DMS53 treated with DMSO at 0.1 percent for 48 hours (cell line): ENCODE results near the gene KRTAP10-8.
"Not testable (repeated sequence)": the region's sequence is repeated elsewhere in the genome, so short reads cannot be mapped to it uniquely, and the experiment has no call there.

Experiments used
- DNase-seq: peaks from one replicate; lab custom pipeline; 2025; ENCODE audit not compliant: unreplicated experiment; lab: John Stamatoyannopoulos, UW

Gene KRTAP10-8, protein sequence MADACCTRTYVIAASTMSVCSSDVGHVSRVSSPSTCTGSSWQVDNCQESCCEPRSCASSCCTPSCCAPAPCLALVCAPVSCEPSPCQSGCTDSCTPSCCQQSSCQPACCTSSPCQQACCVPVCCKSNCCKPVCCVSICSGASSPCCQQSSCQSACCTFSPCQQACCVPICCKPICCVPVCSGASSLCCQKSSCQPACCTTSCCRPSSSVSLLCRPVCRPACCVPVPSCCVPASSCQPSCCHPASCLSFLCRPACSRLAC

DNA sequence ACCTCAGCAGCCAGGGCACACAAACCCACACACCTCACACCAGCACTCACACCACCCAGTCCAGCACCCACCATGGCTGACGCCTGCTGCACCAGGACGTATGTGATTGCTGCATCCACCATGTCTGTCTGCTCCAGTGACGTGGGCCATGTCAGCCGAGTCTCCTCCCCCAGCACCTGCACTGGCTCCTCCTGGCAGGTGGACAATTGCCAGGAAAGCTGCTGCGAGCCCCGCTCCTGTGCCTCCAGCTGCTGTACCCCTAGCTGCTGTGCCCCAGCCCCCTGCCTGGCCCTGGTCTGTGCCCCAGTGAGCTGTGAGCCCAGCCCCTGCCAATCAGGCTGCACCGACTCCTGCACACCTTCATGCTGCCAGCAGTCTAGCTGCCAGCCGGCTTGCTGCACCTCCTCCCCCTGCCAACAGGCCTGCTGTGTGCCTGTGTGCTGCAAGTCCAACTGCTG, at the start of gene KRTAP10-8:
Gene KRTAP10-8, plus strand, starts transcription at position 51 of the 458 bp plus-strand sequence. Its CDS starts 22 bp downstream, at position 73.
- no peak for DNase-seq

DNA sequence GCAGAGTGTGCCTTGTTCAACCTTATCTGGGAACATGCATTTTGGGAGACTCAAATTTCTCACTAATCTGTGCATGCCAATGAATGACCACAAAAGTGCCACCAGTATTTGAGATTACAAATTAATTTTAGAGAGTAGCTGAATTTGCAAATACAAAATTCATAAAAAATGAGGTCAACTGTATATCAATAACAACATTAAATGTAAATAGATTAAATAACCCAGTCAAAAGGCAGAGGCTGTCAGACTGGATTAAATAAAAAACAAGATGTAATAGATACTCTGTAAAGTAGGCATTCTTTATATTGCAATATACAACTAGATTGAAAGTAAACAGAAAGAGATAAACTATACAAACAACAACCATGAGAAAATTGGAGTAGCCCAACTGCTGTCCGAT, 47.8 kb upstream of the KRTAP10-8 start:
- no peak for DNase-seq

DNA sequence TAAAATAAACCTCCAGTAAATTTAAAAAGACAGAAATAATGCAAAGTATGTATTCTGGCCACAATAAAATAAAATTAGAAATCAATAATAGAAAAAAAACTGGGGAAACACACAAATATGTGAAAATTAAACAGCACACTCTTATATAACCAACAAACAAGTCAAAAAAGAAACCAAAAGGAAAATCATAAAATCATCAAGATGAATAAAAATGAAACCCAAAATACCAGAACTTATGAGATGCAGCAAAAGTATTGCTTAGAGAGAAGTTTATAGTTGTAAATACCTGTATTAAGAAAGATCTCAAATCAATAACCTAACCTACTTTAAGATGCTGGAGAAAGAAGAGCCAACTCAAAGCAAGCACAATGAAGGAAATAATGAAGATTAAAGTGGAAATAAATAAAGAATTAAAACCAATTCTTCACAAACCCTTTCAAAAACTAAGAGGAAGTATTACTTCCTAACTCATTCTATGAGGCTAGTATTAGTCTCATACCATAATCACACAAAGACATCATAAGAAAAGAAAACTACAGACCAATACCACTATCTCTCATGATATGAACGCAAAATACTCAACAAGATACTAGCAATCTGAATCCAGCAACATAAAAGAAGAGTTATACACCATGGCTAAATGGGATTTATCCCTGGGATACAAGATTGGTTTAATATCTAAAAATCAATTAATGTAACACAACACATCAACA, 46.8 kb upstream of the KRTAP10-8 start:
- DNase-seq, result no peak

DNA sequence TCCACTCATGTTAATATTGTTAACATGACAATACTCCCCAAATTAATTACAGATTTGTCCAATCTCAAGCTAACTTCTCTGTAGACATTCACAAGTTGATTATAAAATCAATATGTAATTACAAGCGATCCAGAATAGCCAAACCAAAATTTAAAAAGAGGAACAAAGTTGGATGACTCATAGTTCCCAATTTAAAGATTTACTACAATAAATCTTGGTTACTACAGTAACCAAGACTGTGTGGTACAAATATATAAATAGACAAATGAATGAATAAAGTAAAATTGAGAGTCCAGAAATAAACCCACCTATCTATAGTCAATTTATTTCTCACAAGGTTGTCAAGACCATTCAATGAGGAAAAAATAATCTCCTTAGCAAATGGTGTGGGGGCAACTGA, 45.5 kb upstream of the KRTAP10-8 start:
- no peak for DNase-seq

DNA sequence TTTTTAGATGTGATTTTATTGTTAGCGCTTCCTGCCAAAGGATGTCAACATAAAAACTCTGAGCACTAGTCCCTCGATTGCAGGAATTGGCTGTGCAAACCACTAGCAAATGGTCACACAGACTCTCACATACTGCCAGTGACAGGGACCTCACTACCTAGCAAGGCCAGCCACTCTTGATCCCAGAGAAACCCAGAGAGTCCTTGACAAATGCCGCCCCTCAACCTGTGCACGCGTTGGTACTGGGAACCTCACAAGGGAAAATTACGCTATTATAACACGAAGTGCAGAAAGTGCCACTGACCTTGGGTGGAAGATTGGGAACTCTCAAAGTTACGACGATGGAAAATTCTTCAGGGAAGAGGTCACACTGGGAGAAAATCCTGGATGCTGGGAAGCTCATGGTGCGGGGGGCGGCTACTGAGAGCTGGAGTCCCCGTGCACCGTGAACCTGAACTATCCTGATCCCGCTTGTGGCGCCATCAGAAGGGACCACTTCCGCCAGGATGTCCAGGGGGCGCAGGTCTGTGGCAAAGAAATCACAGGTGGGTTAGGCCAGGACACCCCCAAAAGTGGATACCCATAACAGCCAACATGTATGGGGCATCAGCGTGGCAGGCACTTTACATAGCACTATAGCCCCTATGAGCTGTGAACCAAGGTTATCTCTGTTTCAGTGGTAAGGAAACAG, 44.3 kb upstream of the KRTAP10-8 start:
- no peak for DNase-seq

DNA sequence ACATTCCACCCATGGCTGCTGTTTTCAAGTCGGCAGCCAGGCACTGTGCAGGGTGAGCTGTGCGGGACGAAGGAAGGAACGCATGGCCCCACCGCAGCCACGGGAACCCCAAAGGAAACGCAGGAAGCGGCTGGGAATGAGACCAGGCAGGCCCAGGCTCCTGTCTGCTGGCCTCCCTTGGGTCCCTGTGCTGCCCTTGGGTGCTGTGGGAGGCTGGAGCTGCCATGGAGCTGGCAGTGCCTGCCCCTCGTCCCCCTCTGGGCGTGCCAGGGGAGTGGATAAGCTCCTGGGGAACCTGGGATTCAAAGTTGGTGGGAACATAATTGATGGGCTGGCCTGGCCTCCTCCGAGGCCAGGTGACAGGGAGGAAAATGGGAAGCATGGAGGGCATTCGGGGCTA, 43.6 kb upstream of the KRTAP10-8 start:
- no peak for DNase-seq

DNA sequence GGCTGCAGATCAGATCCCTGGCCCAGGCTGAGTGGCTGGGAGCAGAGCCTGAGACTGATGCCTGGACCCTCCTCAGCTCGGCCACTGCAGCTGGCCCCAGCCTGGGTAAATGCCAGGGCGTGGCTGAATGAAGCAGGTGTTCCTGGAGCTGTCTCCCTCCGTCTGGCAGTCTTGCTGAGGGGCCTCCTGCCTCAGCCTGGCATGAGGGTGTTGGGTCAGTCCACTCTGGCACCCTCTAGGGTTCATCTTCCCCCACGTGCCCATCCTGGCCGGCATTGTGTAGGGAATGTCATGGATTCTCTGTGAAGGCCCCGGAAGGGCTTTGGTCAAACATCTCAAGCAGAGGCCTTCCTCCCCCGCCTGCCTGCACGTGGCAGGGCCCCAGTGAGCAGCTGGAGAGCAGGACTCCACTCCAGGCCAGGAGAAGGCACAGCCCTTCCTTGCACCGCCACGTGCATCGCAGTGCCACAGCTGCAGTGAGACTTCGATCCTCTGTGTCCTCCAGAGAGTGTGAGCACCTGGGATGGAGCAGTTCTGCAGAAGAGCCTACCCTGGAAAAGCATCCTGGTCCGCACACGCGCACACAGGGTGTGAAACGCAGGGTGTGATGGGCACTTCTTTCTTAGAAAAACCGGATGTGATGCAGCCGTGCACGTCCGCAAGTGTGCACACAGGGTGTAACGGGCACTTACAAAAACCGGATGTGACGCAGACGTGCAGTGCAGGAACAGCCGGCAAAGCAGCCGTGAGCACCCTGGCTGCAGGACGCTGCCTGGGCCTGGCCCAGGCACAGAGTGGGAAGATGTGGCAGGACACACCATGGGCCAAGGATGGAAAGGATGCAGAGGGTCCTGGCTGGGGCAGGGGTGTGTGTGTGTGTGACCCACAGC, 43.0 kb upstream of the KRTAP10-8 start:
- DNase-seq, result no peak

DNA sequence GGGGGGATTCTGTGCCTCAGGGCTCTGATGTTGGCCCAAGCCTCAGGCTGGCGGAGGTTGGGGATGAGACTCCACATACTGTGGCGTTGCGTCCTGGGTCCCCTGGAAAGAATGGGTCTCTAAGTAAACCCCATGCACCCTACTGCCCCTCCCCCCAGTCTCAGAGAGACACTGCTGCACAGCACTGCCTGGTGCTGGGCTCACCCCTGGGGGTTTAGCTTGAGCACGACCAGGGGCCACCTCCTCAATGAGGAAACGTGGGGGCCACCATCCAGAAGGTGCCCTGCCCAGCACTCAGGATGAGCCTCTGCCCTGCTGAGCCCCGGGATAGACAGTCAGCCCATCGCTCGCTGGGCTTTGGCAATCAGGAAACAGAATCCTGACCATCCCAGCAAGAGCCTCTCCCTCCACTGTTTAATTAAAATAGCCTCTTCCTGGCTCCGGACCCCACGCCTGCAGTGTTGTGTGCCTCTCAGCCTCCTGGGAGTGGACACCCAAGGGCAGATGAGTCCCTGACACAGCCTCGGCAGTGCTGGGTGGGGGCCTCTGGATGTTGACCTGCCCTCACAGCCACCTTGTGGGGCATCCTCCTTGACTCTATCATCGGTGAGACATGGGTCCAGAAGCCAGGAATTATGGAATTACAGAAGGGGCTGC, 41.9 kb upstream of the KRTAP10-8 start:
- no peak for DNase-seq

DNA sequence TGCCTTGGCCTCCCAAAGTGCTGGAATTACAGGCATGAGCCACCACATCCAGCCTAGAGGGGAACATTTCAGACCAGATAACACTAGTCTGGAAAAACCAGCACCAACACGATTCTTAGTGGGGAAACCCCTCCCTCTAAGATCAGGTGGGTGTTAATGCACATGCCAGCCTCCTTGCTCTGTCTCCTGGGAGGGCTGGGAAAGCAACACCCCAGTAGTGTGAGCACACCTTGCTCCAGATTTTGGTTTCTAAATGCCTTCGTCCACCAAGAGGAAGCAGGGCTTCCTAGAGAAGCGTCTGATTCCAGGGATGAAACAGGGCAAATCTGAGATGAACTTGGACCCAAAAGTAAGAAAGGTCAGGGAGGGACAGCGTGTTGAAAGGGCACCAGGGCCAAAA, 40.6 kb upstream of the KRTAP10-8 start:
- DNase-seq, result no peak

DNA sequence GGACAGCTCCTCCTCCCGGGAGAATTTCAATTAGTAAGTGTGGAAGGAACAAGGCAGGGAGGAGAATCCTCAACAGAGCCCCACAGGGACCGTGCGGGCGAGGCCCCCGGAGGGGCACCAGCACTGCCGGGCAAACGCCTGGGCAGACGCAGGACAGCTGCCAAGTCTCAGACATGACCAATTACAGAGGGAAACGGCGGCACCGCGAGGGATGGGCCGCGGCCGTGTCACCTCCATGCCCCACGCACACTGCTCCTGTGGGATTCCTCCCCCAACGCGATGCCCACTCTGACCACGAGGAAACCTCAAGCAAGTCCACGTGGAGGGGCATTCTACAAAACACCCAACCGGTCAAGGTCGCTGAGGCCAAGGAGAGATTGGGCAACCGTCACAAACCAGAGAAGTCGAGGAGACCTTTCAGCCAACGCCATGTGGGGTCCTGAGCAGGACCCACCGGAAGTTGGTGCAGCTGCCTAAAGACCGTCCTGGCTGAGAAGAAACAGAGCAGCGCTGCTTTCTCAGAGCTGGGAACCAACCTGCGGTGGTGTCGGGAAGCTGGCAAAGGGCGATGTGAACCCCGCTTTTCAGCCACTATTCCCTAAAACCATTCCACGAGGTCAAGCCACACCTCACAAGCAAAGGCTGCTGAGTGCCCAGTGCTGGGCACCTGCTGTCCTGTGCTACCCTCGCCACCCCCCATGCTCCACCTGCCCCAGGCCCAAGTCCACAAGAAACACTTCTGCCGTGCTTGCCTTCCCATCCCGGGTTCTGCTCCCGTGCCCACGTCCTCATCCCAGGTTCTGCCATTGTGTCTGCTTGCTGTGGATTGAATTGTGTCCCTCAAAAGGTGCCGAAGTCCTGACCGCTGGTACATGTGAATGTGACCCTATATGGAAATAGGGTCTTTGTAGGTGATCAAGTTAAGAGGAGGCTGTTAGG, 39.8 kb upstream of the KRTAP10-8 start:
- DNase-seq, result no peak

DNA sequence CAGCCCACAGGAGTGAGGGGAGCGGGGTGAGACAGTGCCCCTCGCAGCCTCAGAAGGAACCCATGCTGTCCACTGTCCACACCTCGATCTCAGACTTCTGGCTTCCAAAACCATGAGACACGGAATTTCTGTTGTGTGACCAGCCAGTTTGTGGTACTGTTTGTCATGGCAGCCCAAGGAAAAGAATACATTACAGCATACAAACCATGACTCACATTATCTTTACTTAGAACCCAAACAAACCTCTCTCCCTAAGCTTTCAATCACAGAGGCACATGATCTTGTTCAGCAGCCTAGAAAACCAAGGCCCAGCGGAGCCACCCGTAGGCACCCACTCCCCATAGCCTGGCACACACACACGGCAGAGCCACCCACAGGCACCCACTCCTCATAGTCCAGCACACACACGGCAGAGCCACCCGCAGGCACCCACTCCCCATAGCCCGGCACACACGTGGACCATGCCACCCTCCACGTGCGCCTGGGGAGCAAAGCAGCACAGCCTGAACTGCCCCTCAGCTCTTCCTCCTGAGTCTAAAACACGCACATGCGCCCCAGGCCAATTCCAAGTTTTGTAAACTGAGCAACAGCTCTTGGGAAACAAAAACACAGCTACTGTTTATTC, 38.8 kb upstream of the KRTAP10-8 start:
- DNase-seq, result peak; percentile 17

DNA sequence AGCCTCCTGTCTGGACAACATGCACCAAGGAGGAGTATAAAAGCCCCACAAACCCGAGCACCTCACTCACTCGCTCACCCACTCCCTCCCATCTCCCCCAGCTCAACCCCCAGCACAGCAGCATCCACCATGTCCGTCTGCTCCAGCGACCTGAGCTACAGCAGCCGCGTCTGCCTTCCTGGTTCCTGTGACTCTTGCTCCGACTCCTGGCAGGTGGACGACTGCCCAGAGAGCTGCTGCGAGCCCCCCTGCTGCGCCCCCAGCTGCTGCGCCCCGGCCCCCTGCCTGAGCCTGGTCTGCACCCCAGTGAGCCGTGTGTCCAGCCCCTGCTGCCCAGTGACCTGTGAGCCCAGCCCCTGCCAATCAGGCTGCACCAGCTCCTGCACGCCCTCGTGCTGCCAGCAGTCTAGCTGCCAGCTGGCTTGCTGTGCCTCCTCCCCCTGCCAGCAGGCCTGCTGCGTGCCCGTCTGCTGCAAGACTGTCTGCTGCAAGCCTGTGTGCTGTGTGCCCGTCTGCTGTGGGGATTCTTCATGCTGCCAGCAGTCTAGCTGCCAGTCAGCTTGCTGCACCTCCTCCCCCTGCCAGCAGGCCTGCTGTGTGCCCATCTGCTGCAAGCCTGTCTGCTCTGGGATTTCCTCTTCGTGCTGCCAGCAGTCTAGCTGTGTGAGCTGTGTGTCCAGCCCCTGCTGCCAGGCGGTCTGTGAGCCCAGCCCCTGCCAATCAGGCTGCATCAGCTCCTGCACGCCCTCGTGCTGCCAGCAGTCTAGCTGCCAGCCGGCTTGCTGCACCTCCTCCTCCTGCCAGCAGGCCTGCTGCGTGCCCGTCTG, 38.0 kb upstream of the KRTAP10-8 start, which contains the start of gene KRTAP10-4:
Gene KRTAP10-4, plus strand, starts transcription at position 100 of the 827 bp plus-strand sequence. Its CDS starts 30 bp downstream, at position 130.
- DNase-seq, result not testable (repeated sequence)

DNA sequence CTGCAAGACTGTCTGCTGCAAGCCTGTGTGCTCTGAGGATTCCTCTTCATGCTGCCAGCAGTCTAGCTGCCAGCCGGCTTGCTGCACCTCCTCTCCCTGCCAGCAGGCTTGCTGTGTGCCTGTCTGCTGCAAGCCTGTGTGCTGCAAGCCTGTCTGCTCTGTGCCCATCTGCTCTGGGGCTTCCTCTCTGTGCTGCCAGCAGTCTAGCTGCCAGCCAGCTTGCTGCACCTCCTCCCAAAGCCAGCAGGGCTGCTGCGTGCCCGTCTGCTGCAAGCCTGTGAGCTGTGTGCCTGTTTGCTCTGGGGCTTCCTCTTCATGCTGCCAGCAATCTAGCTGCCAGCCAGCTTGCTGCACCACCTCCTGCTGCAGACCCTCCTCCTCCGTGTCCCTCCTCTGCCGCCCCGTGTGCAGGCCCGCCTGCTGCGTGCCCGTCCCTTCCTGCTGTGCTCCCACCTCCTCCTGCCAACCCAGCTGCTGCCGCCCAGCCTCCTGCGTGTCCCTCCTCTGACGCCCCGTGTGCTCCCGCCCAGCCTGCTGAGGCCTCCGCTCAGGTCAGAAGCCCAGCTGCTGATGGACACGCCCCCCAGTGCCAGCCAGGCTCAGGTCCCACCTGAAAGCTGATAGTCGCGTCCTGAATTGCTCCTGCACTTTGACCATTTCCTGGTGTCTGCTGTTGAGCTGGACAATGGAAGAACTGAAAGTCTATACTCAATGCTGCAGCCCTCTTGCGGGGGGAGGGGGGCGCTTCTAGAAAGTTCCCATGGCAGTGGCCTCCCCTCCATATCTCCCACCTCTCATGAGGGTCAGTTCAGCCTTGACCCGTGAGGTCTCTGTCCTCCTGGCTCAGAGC, 37.2 kb upstream of the KRTAP10-8 start:
- peak; percentile 48 for DNase-seq

DNA sequence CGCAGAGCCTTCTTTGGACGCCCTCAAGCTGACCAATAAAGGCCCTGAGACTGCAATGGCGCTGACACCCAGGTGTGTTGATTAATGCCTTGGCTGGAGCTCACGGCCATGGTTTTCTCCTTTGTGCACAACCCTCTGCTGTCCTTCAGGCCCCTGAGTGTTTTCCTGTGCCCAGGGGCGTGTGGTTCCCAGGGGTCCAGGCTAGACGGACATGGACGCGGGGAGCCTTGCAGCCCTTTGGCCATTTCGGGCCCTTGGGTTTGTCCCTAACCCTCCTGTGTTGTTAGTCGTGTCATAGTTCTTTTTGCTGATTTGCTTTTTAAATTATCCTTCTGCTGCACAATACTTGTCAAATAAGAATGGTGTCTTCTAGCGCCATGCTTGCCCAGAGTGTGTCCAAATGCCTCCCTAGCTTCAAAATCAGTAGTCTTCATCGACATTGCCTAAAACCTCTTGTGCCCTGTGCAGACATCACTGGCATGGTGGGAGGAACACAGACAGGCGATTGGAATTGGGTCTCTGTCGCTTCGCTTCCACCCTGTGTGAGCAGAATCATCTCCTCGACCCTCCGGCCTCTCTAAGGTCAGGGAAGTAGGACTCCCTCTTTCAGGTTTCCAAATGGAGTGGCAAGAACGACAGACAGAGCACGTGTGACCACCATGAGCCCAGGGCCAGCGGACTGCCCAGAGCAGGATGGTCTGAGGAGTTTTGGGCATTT, 36.4 kb upstream of the KRTAP10-8 start:
- no peak for DNase-seq

DNA sequence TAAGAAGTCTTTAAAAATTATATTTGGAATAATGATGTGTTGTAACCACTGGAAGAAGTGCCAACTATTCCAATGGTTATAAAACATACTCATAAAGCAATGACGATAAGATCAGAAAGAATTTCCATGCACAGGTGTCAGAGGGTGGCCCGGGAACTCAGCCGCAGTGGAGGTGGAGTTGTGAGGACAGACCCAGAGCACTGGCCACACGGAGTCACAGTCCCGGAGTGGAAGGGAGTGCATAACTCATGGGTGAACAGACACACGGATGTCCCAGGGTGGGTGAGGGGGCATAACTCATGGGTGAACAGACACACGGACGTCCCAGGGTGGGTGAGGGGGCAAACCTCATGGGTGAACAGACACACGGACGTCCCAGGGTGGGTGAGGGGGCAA, 35.9 kb upstream of the KRTAP10-8 start:
- DNase-seq, result no peak

DNA sequence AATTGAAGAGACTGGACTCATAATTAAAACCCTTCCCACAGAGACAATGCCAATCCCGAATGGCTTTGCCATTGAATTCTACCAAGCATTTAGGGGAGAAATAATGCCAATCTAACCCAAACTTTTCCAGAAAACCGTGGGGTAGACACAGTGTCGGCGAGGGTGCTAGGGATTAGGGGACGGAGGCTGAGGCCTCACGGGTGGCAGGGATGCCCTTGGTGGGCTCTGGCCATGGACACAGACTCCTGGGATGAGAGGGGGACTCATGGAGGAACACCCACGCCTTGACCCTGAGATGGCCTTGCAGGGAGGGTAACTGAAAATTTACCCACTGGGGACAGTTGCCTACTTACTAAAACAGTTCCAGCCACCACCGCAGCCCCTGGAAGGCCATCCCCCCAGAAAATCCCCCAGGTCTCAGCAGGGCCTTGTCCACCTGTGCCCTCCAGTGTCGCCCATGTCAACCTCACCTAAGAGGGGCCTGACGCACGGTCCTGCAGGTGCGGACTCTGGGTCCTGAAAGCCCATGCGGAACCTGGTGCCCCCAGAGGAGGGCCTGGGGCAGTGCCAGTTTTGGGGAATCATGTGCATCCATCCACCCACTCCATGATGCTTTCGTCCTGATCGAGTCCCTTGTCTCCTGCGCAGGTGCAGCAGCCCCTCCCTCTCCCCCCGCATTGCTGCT, 33.4 kb upstream of the KRTAP10-8 start:
- no peak for DNase-seq
